ENCODE results near the gene PRRG2. TPM values are rescaled to one million over a fixed set of nuclear protein-coding genes. Genes with fewer than 3 reads are reported as not detected.

Gene PRRG2
- 0.15 TPM for polyA plus RNA-seq (2013, experiment 1 of 2; ENCODE audit: insufficient read length)
- 0.27 TPM for polyA plus RNA-seq (2013, experiment 2 of 2; ENCODE audit: insufficient read length)

GRCh38 chr19:49581007-49581508, at the start of gene PRRG2:
TSS of gene PRRG2 (plus strand) at chr19:49581316. CDS start at chr19:49583220, 1,904 bp downstream.
- DNase-seq: no peak

GRCh38 chr19:49533551-49534488, 47.3 kb upstream of the PRRG2 start:
- DNase-seq: peak; percentile 47

GRCh38 chr19:49534632-49535385, 46.3 kb upstream of the PRRG2 start:
- DNase-seq: no peak

GRCh38 chr19:49536921-49537462, 44.1 kb upstream of the PRRG2 start:
- DNase-seq: no peak

- no peak for DNase-seq
These were observed 42.5 kb upstream of the PRRG2 start for GRCh38 chr19:49538643-49539042.

GRCh38 chr19:49539192-49539952, 41.7 kb upstream of the PRRG2 start:
- no peak for DNase-seq

GRCh38 chr19:49541914-49542313, 39.2 kb upstream of the PRRG2 start:
- no peak for DNase-seq

- DNase-seq: no peak
These were observed 38.7 kb upstream of the PRRG2 start for GRCh38 chr19:49542446-49542845.

- no peak for DNase-seq
These were observed 38.1 kb upstream of the PRRG2 start for GRCh38 chr19:49543032-49543431.

- no peak for DNase-seq
These were observed 37.0 kb upstream of the PRRG2 start for GRCh38 chr19:49544154-49544553.

GRCh38 chr19:49546825-49547565, 34.1 kb upstream of the PRRG2 start:
- DNase-seq: peak; percentile 83

GRCh38 chr19:49549045-49549444, 32.1 kb upstream of the PRRG2 start:
- DNase-seq: no peak

- no peak for DNase-seq
These were observed 29.6 kb upstream of the PRRG2 start for GRCh38 chr19:49551531-49551930.

- no peak for DNase-seq
These were observed 28.4 kb upstream of the PRRG2 start for GRCh38 chr19:49552749-49553148.

GRCh38 chr19:49553451-49554271, 27.5 kb upstream of the PRRG2 start:
- DNase-seq: peak; percentile 41

GRCh38 chr19:49554701-49555181, 26.4 kb upstream of the PRRG2 start:
- no peak for DNase-seq

- peak; percentile 43 for DNase-seq
These were observed 25.3 kb upstream of the PRRG2 start for GRCh38 chr19:49555600-49556411.

GRCh38 chr19:49556412-49557398, 24.4 kb upstream of the PRRG2 start:
- DNase-seq: no peak

All from fibroblast of skin of abdomen (primary cell).